ENCODE measurements around the gene PGF.

GRCh38 chr14:74896400-74896799 lies 59.0 kb downstream of the PGF start:
- no peak for TF ChIP-seq POLR2AphosphoS5 (IDR thresholded peaks at IDR 0.05; ENCODE audit: borderline replicate concordance, low read depth, low read length)
- TF ChIP-seq EZH2 (IDR thresholded peaks at IDR 0.05) = no peak
- no peak for TF ChIP-seq FOXP2 (optimal IDR thresholded peaks at IDR 0.05; ENCODE audit: control extremely low read depth, extremely low read length, insufficient read depth)

Measured in SK-N-MC (cell line).